SK-N-SH treated with all-trans-retinoic acid at 6 μM for 48 hours (cell line): ENCODE results near the gene USP46.

ENCODE experiments used
- ATAC-seq: fragments of 200-7000 bp; cut with Tn5 transposase; 3 replicates; pipeline ENCODE4 v1.9.1; 2020; ENCODE audit warnings: mild to moderate bottlenecking, moderate library complexity
- ARNTL ChIP-seq: fragments of 450-650 bp; formaldehyde crosslinking; IDR thresholded peaks from 2 replicates; pipeline ENCODE4 v1.5.0; 2020; ENCODE audit warnings: low read depth, mild to moderate bottlenecking, moderate library complexity, borderline replicate concordance
- BACH2 ChIP-seq: fragments of 250-450 bp; sonication (Bioruptor Pico); IDR thresholded peaks from 2 replicates; pipeline ENCODE4 v1.9.0; 2021; ENCODE audit warnings: mild to moderate bottlenecking, borderline replicate concordance
- CSDC2 ChIP-seq: fragments of 250-450 bp; sonication (Bioruptor Pico); IDR thresholded peaks from 2 replicates; pipeline ENCODE4 v1.5.0; 2020; ENCODE audit warnings: mild to moderate bottlenecking, moderate library complexity
- ESRRG ChIP-seq: fragments of 250-450 bp; sonication (Bioruptor Pico); IDR thresholded peaks from 2 replicates; pipeline ENCODE4 v1.6.1; 2021; ENCODE audit warnings: mild to moderate bottlenecking
- ISL1 ChIP-seq: fragments of 250-450 bp; sonication (Bioruptor Pico); IDR thresholded peaks from 2 replicates; pipeline ENCODE4 v2.1.2; 2022; ENCODE audit warnings: mild to moderate bottlenecking, moderate library complexity
- OSR1 ChIP-seq: fragments of 250-450 bp; sonication (Bioruptor Pico); IDR thresholded peaks from 2 replicates; pipeline ENCODE4 v1.8.0; 2022; ENCODE audit warnings: moderate library complexity, mild to moderate bottlenecking, inconsistent platforms
- PPARA ChIP-seq: fragments of 250-450 bp; sonication (Bioruptor Pico); IDR thresholded peaks from 2 replicates; pipeline ENCODE4 v1.5.0; 2020; ENCODE audit warnings: mild to moderate bottlenecking, borderline replicate concordance
- RARB ChIP-seq: fragments of 250-450 bp; sonication (Bioruptor Pico); IDR thresholded peaks from 2 replicates; pipeline ENCODE4 v1.8.0; 2021; ENCODE audit warnings: mild to moderate bottlenecking, moderate library complexity
- SNAI2 ChIP-seq: fragments of 250-450 bp; sonication (Bioruptor Pico); IDR thresholded peaks from 2 replicates; pipeline ENCODE4 v1.5.0; 2020; ENCODE audit warnings: mild to moderate bottlenecking, moderate library complexity
- TCF4 ChIP-seq: fragments of 250-450 bp; sonication (Bioruptor Pico); IDR thresholded peaks from 2 replicates; pipeline ENCODE4 v1.8.0; 2021; ENCODE audit warnings: mild to moderate bottlenecking, moderate library complexity, borderline replicate concordance
- TOX ChIP-seq: fragments of 250-450 bp; sonication (Bioruptor Pico); IDR thresholded peaks from 2 replicates; pipeline ENCODE4 v1.8.0; 2021; ENCODE audit warnings: mild to moderate bottlenecking, moderate library complexity, borderline replicate concordance
- ZC3H10 ChIP-seq: fragments of 250-450 bp; sonication (Bioruptor Pico); IDR thresholded peaks from 2 replicates; pipeline ENCODE4 v1.5.1; 2021; ENCODE audit warnings: mild to moderate bottlenecking, moderate library complexity
- ZFP3 ChIP-seq: fragments of 250-450 bp; sonication (Bioruptor Pico); IDR thresholded peaks from 2 replicates; pipeline ENCODE4 v1.5.0; 2020; ENCODE audit warnings: mild to moderate bottlenecking, moderate library complexity
- ZFP30 ChIP-seq: fragments of 450-650 bp; formaldehyde crosslinking; IDR thresholded peaks from 2 replicates; pipeline ENCODE4 v1.5.0; 2022; ENCODE audit warnings: mild to moderate bottlenecking, moderate library complexity
- ZNF565 ChIP-seq: fragments of 450-650 bp; formaldehyde crosslinking; conservative IDR thresholded peaks from 2 replicates; pipeline ENCODE4 v1.5.0; 2020; ENCODE audit warnings: low read depth, mild to moderate bottlenecking, moderate library complexity
- ZNF70 ChIP-seq: fragments of 450-650 bp; formaldehyde crosslinking; IDR thresholded peaks from 2 replicates; pipeline ENCODE4 v1.5.0; 2020; ENCODE audit warnings: mild to moderate bottlenecking, moderate library complexity
- ZNF8 ChIP-seq: fragments of 450-650 bp; formaldehyde crosslinking; IDR thresholded peaks from 2 replicates; pipeline ENCODE4 v1.5.0; 2020; ENCODE audit warnings: mild to moderate bottlenecking, moderate library complexity
- TF ChIP-seq, protein P1 (sequence below): fragments of 250-450 bp; sonication (Bioruptor Pico); IDR thresholded peaks from 2 replicates; pipeline ENCODE4 v1.8.0; 2020; ENCODE audit warnings: mild to moderate bottlenecking, moderate library complexity, borderline replicate concordance
- TF ChIP-seq, protein P2 (sequence below): fragments of 250-450 bp; sonication (Bioruptor Pico); IDR thresholded peaks from 2 replicates; pipeline ENCODE4 v1.8.0; 2021; ENCODE audit warnings: low read depth, mild to moderate bottlenecking, moderate library complexity, borderline replicate concordance
- TF ChIP-seq, protein P3 (sequence below): fragments of 250-450 bp; sonication (Bioruptor Pico); IDR thresholded peaks from 2 replicates; pipeline ENCODE4 v1.5.1; 2020; ENCODE audit warnings: low read depth, mild to moderate bottlenecking, moderate library complexity
- TF ChIP-seq, protein P4 (sequence below): fragments of 250-450 bp; sonication (Bioruptor Pico); IDR thresholded peaks from 2 replicates; pipeline ENCODE4 v1.5.1; 2021; ENCODE audit warnings: mild to moderate bottlenecking, moderate library complexity
- TF ChIP-seq, protein P5 (sequence below): fragments of 250-450 bp; sonication (Bioruptor Pico); IDR thresholded peaks from 2 replicates; pipeline ENCODE4 v1.5.0; 2020; ENCODE audit warnings: mild to moderate bottlenecking, moderate library complexity

Gene USP46

DNA sequence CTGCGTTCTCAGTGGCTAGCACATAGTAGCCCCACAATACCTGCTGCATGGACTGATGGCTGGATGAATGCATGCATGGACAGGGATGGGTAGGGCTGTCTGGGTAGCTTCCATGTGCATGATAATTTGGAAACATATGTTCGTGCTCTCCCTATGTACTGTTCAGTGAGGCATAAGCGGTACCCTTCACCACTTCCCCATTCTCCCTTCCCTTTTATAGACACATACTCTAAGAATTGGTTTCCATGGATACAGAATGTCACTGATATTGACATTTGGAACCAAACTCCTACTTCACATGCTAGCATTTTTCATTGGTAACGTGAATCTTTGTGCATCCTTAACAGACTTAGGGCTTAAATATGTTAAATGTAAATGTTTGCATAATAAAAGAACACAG, 20.4 kb downstream of the USP46 start:
- ATAC-seq = no peak
- no peak for TF ChIP-seq TCF4 (CRISPR knock-in tag)
- no peak for TF ChIP-seq ISL1 (CRISPR knock-in tag)
- no peak for TF ChIP-seq BACH2 (CRISPR knock-in tag)
- TF ChIP-seq ZC3H10 = no peak
- no peak for TF ChIP-seq ARNTL (CRISPR knock-in tag)
- TF ChIP-seq RARB = no peak
- no peak for TF ChIP-seq ZFP3 (CRISPR knock-in tag)
- TF ChIP-seq, protein P1, sequence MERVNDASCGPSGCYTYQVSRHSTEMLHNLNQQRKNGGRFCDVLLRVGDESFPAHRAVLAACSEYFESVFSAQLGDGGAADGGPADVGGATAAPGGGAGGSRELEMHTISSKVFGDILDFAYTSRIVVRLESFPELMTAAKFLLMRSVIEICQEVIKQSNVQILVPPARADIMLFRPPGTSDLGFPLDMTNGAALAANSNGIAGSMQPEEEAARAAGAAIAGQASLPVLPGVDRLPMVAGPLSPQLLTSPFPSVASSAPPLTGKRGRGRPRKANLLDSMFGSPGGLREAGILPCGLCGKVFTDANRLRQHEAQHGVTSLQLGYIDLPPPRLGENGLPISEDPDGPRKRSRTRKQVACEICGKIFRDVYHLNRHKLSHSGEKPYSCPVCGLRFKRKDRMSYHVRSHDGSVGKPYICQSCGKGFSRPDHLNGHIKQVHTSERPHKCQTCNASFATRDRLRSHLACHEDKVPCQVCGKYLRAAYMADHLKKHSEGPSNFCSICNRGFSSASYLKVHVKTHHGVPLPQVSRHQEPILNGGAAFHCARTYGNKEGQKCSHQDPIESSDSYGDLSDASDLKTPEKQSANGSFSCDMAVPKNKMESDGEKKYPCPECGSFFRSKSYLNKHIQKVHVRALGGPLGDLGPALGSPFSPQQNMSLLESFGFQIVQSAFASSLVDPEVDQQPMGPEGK (CRISPR knock-in tag) = no peak
- TF ChIP-seq OSR1 (CRISPR knock-in tag) = no peak
- no peak for TF ChIP-seq PPARA (CRISPR knock-in tag)
- TF ChIP-seq, protein P2, sequence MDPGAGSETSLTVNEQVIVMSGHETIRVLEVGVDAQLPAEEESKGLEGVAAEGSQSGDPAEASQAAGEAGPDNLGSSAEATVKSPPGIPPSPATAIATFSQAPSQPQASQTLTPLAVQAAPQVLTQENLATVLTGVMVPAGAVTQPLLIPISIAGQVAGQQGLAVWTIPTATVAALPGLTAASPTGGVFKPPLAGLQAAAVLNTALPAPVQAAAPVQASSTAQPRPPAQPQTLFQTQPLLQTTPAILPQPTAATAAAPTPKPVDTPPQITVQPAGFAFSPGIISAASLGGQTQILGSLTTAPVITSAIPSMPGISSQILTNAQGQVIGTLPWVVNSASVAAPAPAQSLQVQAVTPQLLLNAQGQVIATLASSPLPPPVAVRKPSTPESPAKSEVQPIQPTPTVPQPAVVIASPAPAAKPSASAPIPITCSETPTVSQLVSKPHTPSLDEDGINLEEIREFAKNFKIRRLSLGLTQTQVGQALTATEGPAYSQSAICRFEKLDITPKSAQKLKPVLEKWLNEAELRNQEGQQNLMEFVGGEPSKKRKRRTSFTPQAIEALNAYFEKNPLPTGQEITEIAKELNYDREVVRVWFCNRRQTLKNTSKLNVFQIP (CRISPR knock-in tag) = no peak
- TF ChIP-seq, protein P3, sequence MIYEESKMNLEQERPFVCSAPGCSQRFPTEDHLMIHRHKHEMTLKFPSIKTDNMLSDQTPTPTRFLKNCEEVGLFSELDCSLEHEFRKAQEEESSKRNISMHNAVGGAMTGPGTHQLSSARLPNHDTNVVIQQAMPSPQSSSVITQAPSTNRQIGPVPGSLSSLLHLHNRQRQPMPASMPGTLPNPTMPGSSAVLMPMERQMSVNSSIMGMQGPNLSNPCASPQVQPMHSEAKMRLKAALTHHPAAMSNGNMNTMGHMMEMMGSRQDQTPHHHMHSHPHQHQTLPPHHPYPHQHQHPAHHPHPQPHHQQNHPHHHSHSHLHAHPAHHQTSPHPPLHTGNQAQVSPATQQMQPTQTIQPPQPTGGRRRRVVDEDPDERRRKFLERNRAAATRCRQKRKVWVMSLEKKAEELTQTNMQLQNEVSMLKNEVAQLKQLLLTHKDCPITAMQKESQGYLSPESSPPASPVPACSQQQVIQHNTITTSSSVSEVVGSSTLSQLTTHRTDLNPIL = no peak
- TF ChIP-seq ESRRG (CRISPR knock-in tag) = no peak
- TF ChIP-seq SNAI2 (CRISPR knock-in tag) = no peak

DNA sequence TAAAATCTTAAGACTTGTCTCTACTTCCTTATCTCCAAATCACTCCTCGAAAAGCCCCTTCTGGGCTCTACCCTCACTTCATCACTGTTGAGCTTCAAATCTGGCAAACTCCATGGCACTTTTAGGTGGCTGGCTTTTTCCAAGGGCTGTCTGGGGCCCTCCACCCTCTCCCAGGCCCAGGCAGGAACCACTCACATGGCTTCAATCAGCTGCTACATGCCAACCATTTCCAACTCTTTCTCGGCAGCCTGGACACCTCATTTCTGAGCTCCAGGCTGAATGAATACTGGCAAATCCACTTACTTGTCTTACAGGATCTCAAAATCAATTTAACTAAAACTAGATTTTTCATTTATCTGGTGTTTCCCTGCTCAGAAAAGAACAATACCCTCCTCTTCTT, 22.0 kb downstream of the USP46 start:
- TF ChIP-seq CSDC2 (CRISPR knock-in tag) (no peak), ZFP3 (CRISPR knock-in tag) (no peak), ZFP30 (CRISPR knock-in tag) (no peak), ESRRG (CRISPR knock-in tag) (no peak), PPARA (CRISPR knock-in tag) (no peak), ZNF70 (CRISPR knock-in tag) (no peak), ZNF565 (CRISPR knock-in tag) (no peak), TOX (no peak), SNAI2 (CRISPR knock-in tag) (no peak), ISL1 (CRISPR knock-in tag) (no peak), ZNF8 (CRISPR knock-in tag) (no peak), ZC3H10 (no peak)
- TF ChIP-seq, protein P4, sequence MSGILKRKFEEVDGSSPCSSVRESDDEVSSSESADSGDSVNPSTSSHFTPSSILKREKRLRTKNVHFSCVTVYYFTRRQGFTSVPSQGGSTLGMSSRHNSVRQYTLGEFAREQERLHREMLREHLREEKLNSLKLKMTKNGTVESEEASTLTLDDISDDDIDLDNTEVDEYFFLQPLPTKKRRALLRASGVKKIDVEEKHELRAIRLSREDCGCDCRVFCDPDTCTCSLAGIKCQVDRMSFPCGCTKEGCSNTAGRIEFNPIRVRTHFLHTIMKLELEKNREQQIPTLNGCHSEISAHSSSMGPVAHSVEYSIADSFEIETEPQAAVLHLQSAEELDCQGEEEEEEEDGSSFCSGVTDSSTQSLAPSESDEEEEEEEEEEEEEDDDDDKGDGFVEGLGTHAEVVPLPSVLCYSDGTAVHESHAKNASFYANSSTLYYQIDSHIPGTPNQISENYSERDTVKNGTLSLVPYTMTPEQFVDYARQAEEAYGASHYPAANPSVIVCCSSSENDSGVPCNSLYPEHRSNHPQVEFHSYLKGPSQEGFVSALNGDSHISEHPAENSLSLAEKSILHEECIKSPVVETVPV = no peak
- TF ChIP-seq, protein P2 (CRISPR knock-in tag) = no peak
- TF ChIP-seq, protein P5, sequence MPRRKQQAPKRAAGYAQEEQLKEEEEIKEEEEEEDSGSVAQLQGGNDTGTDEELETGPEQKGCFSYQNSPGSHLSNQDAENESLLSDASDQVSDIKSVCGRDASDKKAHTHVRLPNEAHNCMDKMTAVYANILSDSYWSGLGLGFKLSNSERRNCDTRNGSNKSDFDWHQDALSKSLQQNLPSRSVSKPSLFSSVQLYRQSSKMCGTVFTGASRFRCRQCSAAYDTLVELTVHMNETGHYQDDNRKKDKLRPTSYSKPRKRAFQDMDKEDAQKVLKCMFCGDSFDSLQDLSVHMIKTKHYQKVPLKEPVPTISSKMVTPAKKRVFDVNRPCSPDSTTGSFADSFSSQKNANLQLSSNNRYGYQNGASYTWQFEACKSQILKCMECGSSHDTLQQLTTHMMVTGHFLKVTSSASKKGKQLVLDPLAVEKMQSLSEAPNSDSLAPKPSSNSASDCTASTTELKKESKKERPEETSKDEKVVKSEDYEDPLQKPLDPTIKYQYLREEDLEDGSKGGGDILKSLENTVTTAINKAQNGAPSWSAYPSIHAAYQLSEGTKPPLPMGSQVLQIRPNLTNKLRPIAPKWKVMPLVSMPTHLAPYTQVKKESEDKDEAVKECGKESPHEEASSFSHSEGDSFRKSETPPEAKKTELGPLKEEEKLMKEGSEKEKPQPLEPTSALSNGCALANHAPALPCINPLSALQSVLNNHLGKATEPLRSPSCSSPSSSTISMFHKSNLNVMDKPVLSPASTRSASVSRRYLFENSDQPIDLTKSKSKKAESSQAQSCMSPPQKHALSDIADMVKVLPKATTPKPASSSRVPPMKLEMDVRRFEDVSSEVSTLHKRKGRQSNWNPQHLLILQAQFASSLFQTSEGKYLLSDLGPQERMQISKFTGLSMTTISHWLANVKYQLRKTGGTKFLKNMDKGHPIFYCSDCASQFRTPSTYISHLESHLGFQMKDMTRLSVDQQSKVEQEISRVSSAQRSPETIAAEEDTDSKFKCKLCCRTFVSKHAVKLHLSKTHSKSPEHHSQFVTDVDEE (CRISPR knock-in tag) = no peak
- no peak for ATAC-seq
